Epithelial cell of umbilical artery (primary cell): ENCODE data around the gene INPP5D. TPM values are rescaled to one million over a fixed set of nuclear protein-coding genes. Genes with fewer than 3 reads are reported as not detected.

Source experiments
- total RNA-seq: library from RNA; depleted of rRNA; stranded (reverse); fragments of >200 nt; gene quantifications from 2 replicates; pipeline ENCODE4 v1.2.3, GENCODE V29; 2014

The INPP5D gene
- total RNA-seq, result 18.7 and 24.7 TPM in 2 replicates

GRCh38 chr2:233059797-233060500, at the start of gene INPP5D:
TSS of gene INPP5D (plus strand) at chr2:233060342. CDS start at chr2:233060479, 137 bp downstream.

GRCh38 chr2:233013027-233013461, 47.1 kb upstream of the INPP5D start, which contains the start of gene NGEF:
TSS of gene NGEF (minus strand) at chr2:233013256. CDS start at chr2:232974890, 38,366 bp downstream.

GRCh38 chr2:233032551-233033320, 27.4 kb upstream of the INPP5D start, which contains the start of gene NEU2:
TSS of gene NEU2 (plus strand) at chr2:233032672. CDS start at chr2:233032672, 0 bp downstream.

GRCh38 chr2:233251306-233252116, 191.4 kb downstream of the INPP5D start, which contains the start of gene ATG16L1:
TSS of gene ATG16L1 (plus strand) at chr2:233251673. CDS start at chr2:233251828, 155 bp downstream.

Other genes with a start within 250 kb of the INPP5D start
- under 0.01 and 0.46 TPM in 2 replicates for gene SNORC, start 190.1 kb upstream of the INPP5D start, total RNA-seq
- gene NGEF, start 47.1 kb upstream of the INPP5D start, total RNA-seq, result under 0.01 TPM in 1 of 2 replicates, not detected in the other
- gene NEU2, start 27.7 kb upstream of the INPP5D start, total RNA-seq, result not detected in 2 replicates
- gene ATG16L1, start 191.3 kb downstream of the INPP5D start, total RNA-seq, result 34.1 and 49.5 TPM in 2 replicates
- gene SAG, start 247.5 kb downstream of the INPP5D start, total RNA-seq, result under 0.01 TPM in 1 of 2 replicates, not detected in the other